Pulmonary artery endothelial cell (primary cell): Measurements from ENCODE around the gene OR10X1. TPM values are rescaled to one million over a fixed set of nuclear protein-coding genes. Genes with fewer than 3 reads are reported as not detected.

Source experiments
- total RNA-seq: library from RNA; depleted of rRNA; stranded (reverse); fragments of >200 nt; gene quantifications from 2 replicates; pipeline ENCODE4 v1.2.3, GENCODE V29; 2014

The OR10X1 gene
- total RNA-seq, 1 donor from 2014 or later: not detected

Other genes with a start within 250 kb of the OR10X1 start
- gene CD1B, start 248.4 kb downstream of the OR10X1 start, total RNA-seq: not detected in 2 replicates
- not detected in 2 replicates for gene CD1E, start 226.0 kb downstream of the OR10X1 start, total RNA-seq
- gene OR10T2, start 180.4 kb downstream of the OR10X1 start, total RNA-seq: not detected in 2 replicates
- gene OR10K2, start 153.7 kb downstream of the OR10X1 start, total RNA-seq: not detected in 2 replicates
- gene OR10K1, start 118.1 kb downstream of the OR10X1 start, total RNA-seq: not detected in 2 replicates
- gene OR10R2, start 107.7 kb downstream of the OR10X1 start, total RNA-seq: not detected in 2 replicates
- not detected in 2 replicates for gene OR6Y1, start 25.5 kb downstream of the OR10X1 start, total RNA-seq
- gene OR6P1, start 9.3 kb downstream of the OR10X1 start, total RNA-seq: not detected in 2 replicates
- not detected in 2 replicates for gene OR10Z1, start 25.4 kb upstream of the OR10X1 start, total RNA-seq
- 0.13 and 0.14 TPM in 2 replicates for gene SPTA1, start 106.8 kb upstream of the OR10X1 start, total RNA-seq
- not detected in 2 replicates for gene OR6K2, start 120.8 kb upstream of the OR10X1 start, total RNA-seq
- not detected in 2 replicates for gene OR6K3, start 140.8 kb upstream of the OR10X1 start, total RNA-seq
- gene OR6K6, start 174.8 kb upstream of the OR10X1 start, total RNA-seq: not detected in 2 replicates
- not detected in 2 replicates for gene OR6N1, start 192.3 kb upstream of the OR10X1 start, total RNA-seq
- gene OR6N2, start 201.3 kb upstream of the OR10X1 start, total RNA-seq: not detected in 2 replicates